ENCODE results near the gene NEU2.

NEU2 gene

GRCh38 chr2:232994446-232994845, 38.0 kb upstream of the NEU2 start:
- TF ChIP-seq CTCF (conservative IDR thresholded peaks at IDR 0.05; ENCODE audit: low read depth, low read length), result no peak
- DNase-seq (ENCODE audit: low read depth), result no peak
- H3K4me3 ChIP-seq (ENCODE audit: low read length), result no peak overlapping the region

DNA sequence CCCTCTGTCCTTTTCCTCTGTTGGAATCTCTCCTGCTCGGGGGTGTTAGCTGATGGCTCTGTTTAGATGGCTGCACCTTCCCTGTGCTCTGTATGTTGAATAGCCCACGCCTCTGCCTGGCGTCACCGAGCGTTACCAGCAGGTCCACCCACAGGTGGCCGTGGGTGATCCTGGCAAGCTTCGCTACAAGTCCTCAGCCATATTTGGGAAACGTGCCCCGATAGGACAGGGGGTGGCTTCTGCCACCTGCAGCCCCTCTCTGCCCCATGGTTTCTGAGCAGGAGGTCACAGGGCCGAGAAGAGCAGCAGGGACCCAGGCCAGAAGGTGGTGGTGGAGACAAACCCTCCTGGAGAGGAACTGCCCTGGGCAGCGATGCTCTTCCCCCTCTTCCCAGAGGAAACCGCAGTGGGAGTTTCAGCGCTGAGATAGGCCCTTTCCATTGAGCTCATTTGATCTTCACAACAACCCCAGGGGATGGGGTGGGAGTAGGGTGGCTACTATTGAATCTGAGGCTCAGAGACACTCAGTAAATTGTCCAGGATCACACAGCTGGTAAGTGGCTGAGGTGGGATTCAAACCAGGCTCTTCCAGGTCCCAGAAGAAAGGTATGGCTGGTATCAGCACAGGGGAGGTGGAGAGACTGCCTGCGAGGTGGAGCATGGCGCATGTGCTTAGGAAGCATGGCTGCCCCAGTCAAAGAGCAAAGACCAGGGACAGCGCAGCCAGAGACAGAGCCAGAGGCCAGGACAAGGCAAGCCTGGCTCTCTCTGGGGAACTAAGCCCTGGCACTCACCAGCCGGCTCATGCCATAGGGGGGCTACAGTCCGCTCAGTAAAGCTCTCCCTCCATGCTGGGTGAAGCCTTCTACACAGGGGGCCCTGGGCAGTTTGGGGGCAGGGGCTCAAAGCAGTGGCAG, 34.5 kb upstream of the NEU2 start:
- no peak overlapping the region for H3K4me3 ChIP-seq (ENCODE audit: low read length)
- TF ChIP-seq CTCF (conservative IDR thresholded peaks at IDR 0.05; ENCODE audit: low read depth, low read length), result no peak
- no peak for DNase-seq (ENCODE audit: low read depth)

GRCh38 chr2:232998666-232998985, 33.8 kb upstream of the NEU2 start:
- no peak overlapping the region for H3K4me3 ChIP-seq (ENCODE audit: low read length)
- no peak for TF ChIP-seq CTCF (conservative IDR thresholded peaks at IDR 0.05; ENCODE audit: low read depth, low read length)
- DNase-seq (ENCODE audit: low read depth), result no peak

GRCh38 chr2:232999354-232999753, 33.1 kb upstream of the NEU2 start:
- H3K4me3 ChIP-seq (ENCODE audit: low read length), result no peak overlapping the region
- TF ChIP-seq CTCF (conservative IDR thresholded peaks at IDR 0.05; ENCODE audit: low read depth, low read length), result no peak
- no peak for DNase-seq (ENCODE audit: low read depth)

DNA sequence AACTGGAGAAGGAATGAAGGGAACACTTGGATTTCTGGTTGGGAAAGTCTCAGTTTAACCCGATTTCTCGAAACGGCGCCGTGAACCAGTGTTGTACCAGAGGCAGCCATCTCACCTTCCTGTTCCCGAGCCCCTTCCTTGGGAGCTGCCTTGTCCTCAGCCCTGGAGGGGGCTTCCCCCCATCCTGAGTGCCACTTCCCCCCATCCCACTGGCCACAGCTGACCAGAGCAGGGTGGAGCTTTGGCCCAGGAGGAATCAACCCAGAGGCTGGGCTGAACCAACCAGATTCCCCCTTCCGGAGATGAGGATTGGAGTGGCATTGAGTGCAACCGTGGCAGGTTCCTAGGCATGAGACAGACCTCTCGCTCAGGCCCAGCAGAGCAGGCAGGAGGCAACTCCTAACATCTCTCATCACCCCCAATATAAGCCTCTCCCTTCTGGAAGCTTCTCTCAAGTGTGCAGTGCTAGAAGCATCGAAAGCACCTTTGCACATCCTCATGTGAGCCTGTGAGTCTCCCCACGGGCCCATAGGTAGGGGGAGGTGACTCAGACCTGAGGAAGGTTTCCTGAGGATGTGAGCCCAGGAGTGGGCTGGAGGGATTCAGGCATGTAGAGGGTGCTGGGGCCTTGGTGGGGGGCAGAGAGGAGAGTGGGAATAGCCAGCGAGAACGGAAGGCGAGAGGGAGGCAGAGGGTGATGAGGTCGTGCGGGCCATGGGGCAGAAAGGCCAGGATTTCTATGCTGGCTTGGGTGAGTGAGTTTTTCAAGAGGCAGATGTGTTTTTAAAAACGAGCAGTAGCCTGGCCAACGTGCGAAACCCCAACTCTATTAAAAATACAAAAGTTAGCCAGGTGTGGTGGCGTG, 31.4 kb upstream of the NEU2 start:
- TF ChIP-seq CTCF (conservative IDR thresholded peaks at IDR 0.05; ENCODE audit: low read depth, low read length), result no peak
- DNase-seq (ENCODE audit: low read depth), result no peak

GRCh38 chr2:233002829-233003657, 29.4 kb upstream of the NEU2 start:
- no peak for TF ChIP-seq CTCF (conservative IDR thresholded peaks at IDR 0.05; ENCODE audit: low read depth, low read length)
- DNase-seq (ENCODE audit: low read depth), result no peak
- no peak overlapping the region for H3K4me3 ChIP-seq (ENCODE audit: low read length)

More for the DNA sequence above, 31.4 kb upstream of the NEU2 start:
- no peak overlapping the region for H3K4me3 ChIP-seq (ENCODE audit: low read length)
